HepG2 (cell line): ENCODE measurements around the gene DHH. TPM values are rescaled to one million over a fixed set of nuclear protein-coding genes. Genes with fewer than 3 reads are reported as not detected.

Experiments
- AHR ChIP-seq: IDR thresholded peaks from 2 replicates; pipeline ENCODE4 v1.6.1; 2018; ENCODE audit warnings: missing genetic modification reagents, missing compliant biosample characterization
- ARID4A ChIP-seq: sonication (generic); formaldehyde crosslinking; IDR thresholded peaks from 2 replicates; pipeline ENCODE4 v1.5.0; 2020; ENCODE audit warnings: mild to moderate bottlenecking, missing genetic modification reagents, borderline replicate concordance
- E2F5 ChIP-seq: sonication (generic); formaldehyde crosslinking; conservative IDR thresholded peaks from 2 replicates; pipeline ENCODE4 v1.4.0; 2020; ENCODE audit warnings: missing genetic modification reagents
- FOSL2 ChIP-seq: sonication (generic); formaldehyde crosslinking; IDR thresholded peaks from 2 replicates; pipeline ENCODE4 v1.4.0; 2020; ENCODE audit warnings: missing genetic modification reagents
- FOXK1 ChIP-seq: sonication (generic); formaldehyde crosslinking; IDR thresholded peaks from 2 replicates; pipeline ENCODE4 v1.4.0; 2020; ENCODE audit warnings: low read depth, missing genetic modification reagents, borderline replicate concordance
- GATAD2A ChIP-seq: IDR thresholded peaks from 2 replicates; pipeline ENCODE4 v1.6.1; 2016
- GLMP ChIP-seq: sonication (generic); formaldehyde crosslinking; IDR thresholded peaks from 2 replicates; pipeline ENCODE4 v1.9.0; 2021; ENCODE audit warnings: missing genetic modification reagents, mild to moderate bottlenecking, borderline replicate concordance
- HOXD1 ChIP-seq: sonication (generic); formaldehyde crosslinking; IDR thresholded peaks from 2 replicates; pipeline ENCODE4 v1.5.0; 2020; ENCODE audit warnings: missing genetic modification reagents
- KDM2A ChIP-seq: sonication (generic); formaldehyde crosslinking; IDR thresholded peaks from 2 replicates; pipeline ENCODE4 v1.4.0; 2020; ENCODE audit warnings: low read depth, missing genetic modification reagents, borderline replicate concordance
- KLF6 ChIP-seq: IDR thresholded peaks from 2 replicates; pipeline ENCODE4 v1.8.0; 2016; ENCODE audit warnings: missing biosample characterization, missing genetic modification reagents
- KMT2B ChIP-seq: IDR thresholded peaks from 2 replicates; pipeline ENCODE4 v1.6.1; 2016; ENCODE audit warnings: missing genetic modification reagents, missing compliant biosample characterization
- SAP130 ChIP-seq: IDR thresholded peaks from 2 replicates; pipeline ENCODE4 v1.6.1; 2016; ENCODE audit warnings: low read depth
- TEF ChIP-seq: sonication (generic); formaldehyde crosslinking; IDR thresholded peaks from 2 replicates; pipeline ENCODE4 v1.5.0; 2020; ENCODE audit warnings: missing genetic modification reagents
- TMF1 ChIP-seq: sonication (generic); formaldehyde crosslinking; IDR thresholded peaks from 2 replicates; pipeline ENCODE4 v1.8.1; 2022; ENCODE audit warnings: low read depth, missing genetic modification reagents
- ZKSCAN1 ChIP-seq: fragments of 150-350 bp; IDR thresholded peaks from 2 replicates; pipeline ENCODE4 v1.6.1; 2014; ENCODE audit warnings: low read length
- ZKSCAN5 ChIP-seq: sonication (generic); formaldehyde crosslinking; IDR thresholded peaks from 2 replicates; pipeline ENCODE4 v1.5.1; 2020; ENCODE audit warnings: mild to moderate bottlenecking, missing genetic modification reagents
- ZNF274 ChIP-seq: sonication (generic); formaldehyde crosslinking; IDR thresholded peaks from 2 replicates; pipeline ENCODE4 v1.5.1; 2020; ENCODE audit warnings: mild to moderate bottlenecking, missing genetic modification reagents
- ZNF280D ChIP-seq: sonication (generic); formaldehyde crosslinking; IDR thresholded peaks from 2 replicates; pipeline ENCODE4 v1.5.1; 2020; ENCODE audit warnings: mild to moderate bottlenecking, missing genetic modification reagents
- ZNF335 ChIP-seq: sonication (generic); formaldehyde crosslinking; IDR thresholded peaks from 2 replicates; pipeline ENCODE4 v1.4.0; 2020; ENCODE audit warnings: missing genetic modification reagents
- ZNF678 ChIP-seq: sonication (generic); formaldehyde crosslinking; IDR thresholded peaks from 2 replicates; pipeline ENCODE4 v1.4.0; 2020; ENCODE audit warnings: mild to moderate bottlenecking, missing genetic modification reagents
- polyA plus RNA-seq, 8 experiments: library from polyadenylated mRNA; depleted of rRNA in 3 of 8; stranded (reverse) in 7 of 8; unstranded in 1 of 8; fragments of >200 nt; fragmentation: Illumina TruSeq in 4 of 8; extraction: Trizol in 4 of 8; gene quantifications; 2 replicates each; pipeline versions ENCODE4 v1.2.1 to v1.2.3, GENCODE V29; 2011 to 2016; ENCODE audit warnings: low read depth in 4 of 8, missing spikeins in 1 of 8, mixed read lengths in 1 of 8; ENCODE audit not compliant: insufficient read depth in 1 of 8
- total RNA-seq, 5 experiments: library from RNA; depleted of rRNA; stranded (reverse); fragments of >200 nt; fragmentation: Illumina TruSeq; extraction: Trizol; gene quantifications; 2 replicates each; pipeline ENCODE4 v1.2.3, GENCODE V29; 2016; ENCODE audit warnings: low read depth in 1 of 5

Gene DHH
- total and polyA plus RNA-seq, 2 of the 13 experiments (the other 11 are each of a cell fraction or from before 2014, with no cell fraction given) = not detected

GRCh38 chr12:49088150-49088931 lies 6.3 kb downstream of the DHH start (continued):
- TF ChIP-seq GLMP (CRISPR knock-in tag) (no peak), ZNF678 (CRISPR knock-in tag) (no peak), KDM2A (CRISPR knock-in tag) (peak; percentile 62), KLF6 (CRISPR knock-in tag) (0 out of 2 replicates have a peak, but pooled peaks have one; percentile 43), FOXK1 (CRISPR knock-in tag) (no peak), GATAD2A (CRISPR knock-in tag) (peak; percentile 47; the same call in 1 of the 2 replicates), TEF (CRISPR knock-in tag) (no peak), SAP130 (CRISPR knock-in tag) (peak; percentile 29; the same call in 1 of the 2 replicates), ZNF274 (CRISPR knock-in tag) (peak; percentile 19; the same call in 1 of the 2 replicates), ARID4A (CRISPR knock-in tag) (0 out of 2 replicates have a peak, but pooled peaks have one; percentile 37), HOXD1 (no peak), AHR (0 out of 2 replicates have a peak, but pooled peaks have one; percentile 59), ZKSCAN5 (CRISPR knock-in tag) (no peak), KMT2B (CRISPR knock-in tag) (no peak), TMF1 (no peak), ZNF335 (CRISPR knock-in tag) (0 out of 2 replicates have a peak, but pooled peaks have one; percentile 49), ZKSCAN1 (no peak), ZNF280D (CRISPR knock-in tag) (no peak), FOSL2 (0 out of 2 replicates have a peak, but pooled peaks have one; percentile 43), E2F5 (no peak)
